Activated CD4-positive, alpha-beta memory T cell treated with anti-CD3 and anti-CD28 coated beads, Interleukin-2, amount 10 ng/mL, durations not matched to agents 7 days and 5 days (primary cell): ENCODE data around the gene DAPK3. TPM values are rescaled to one million over a fixed set of nuclear protein-coding genes. Genes with fewer than 3 reads are reported as not detected.

Experiments used
- CTCF ChIA-PET: fragments of 350-600 bp; sonication (Branson Sonifier 250); formaldehyde crosslinking; loops from one replicate; lab custom pipeline; 2021; ENCODE audit warnings: antibody characterized with exemption, inconsistent platforms; lab: Charles Lee
- POLR2A ChIA-PET: fragments of 350-600 bp; sonication (Branson Sonifier 250); formaldehyde crosslinking; loops from one replicate; lab custom pipeline; 2021; ENCODE audit warnings: antibody characterized with exemption; lab: Charles Lee
- DNase-seq: peaks from one replicate; pipeline ENCODE4 v3.0.0-alpha.2; 2020
- H3K27ac Mint-ChIP-seq: one replicate; pipeline ENCODE4 v1.8.0; 2021; ENCODE audit warnings: mild to moderate bottlenecking, mixed read lengths
- H3K27me3 Mint-ChIP-seq: one replicate; pipeline ENCODE4 v1.8.0; 2021; ENCODE audit warnings: mixed read lengths
- H3K36me3 Mint-ChIP-seq: one replicate; pipeline ENCODE4 v1.8.0; 2021; ENCODE audit warnings: low read depth, mixed read lengths
- H3K4me1 Mint-ChIP-seq: one replicate; pipeline ENCODE4 v1.8.0; 2021; ENCODE audit warnings: mixed read lengths
- H3K4me3 Mint-ChIP-seq: one replicate; pipeline ENCODE4 v1.8.0; 2021; ENCODE audit warnings: mild to moderate bottlenecking, mixed read lengths
- H3K9me3 Mint-ChIP-seq: one replicate; pipeline ENCODE4 v1.8.0; 2021; ENCODE audit warnings: mixed read lengths
- total RNA-seq, 2 experiments: library from RNA; stranded (reverse); gene quantifications; one replicate each; pipeline ENCODE4 v1.2.3, GENCODE V29; 2021

The DAPK3 gene
- total RNA-seq, 2 experiments from 2014 or later: 41.3 to 42.7 TPM

DNA sequence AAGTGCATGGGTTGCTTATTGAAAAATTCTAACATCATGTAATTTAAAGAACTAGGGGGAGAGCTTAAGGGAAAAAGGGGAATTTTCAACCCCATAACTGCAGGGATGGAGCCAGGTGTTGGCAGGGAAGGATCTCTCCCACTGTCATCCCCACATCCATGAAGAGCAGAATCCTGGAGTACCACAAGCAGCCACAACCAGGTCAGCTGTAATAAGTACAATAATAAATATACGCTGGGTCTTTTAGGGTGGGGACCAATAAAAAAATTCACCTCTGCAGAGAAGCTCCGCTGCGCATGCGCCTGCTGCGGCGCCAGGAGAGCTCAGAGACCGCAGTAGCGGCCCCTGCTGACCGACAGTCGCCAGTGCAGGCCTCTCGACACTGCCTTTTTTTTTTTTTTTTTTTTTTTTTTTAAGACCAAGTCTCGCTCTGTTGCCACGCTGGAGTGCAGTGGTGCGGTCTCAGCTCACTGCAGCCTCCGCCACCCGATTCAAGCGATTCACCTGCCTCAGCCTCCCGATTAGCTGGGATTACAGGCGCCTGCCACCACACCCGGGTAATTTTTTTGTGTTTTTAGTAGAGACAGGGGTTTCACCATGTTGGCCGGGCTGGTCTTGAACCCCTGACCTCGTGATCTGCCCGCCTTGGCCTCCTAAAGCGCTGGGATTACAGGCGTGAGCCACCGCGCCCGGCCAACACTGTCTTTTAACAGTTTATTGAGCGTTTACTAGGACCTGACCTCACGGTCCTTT lies 16.9 kb upstream of the DAPK3 start:
- CTCF ChIA-PET: interaction anchor here (0.6 to 2.7 kb wide), 40 partner anchors 9 to 1927 kb away, joined by 3 to 48 read pairs (median 4); partner anchors contain the start of genes CREB3L3, DAPK3, MRPL54 and PIAS4

GRCh38 chr19:3986260-3987041 lies 15.6 kb upstream of the DAPK3 start:
- Mint-ChIP-seq H3K27ac (peak overlapping the region; percentile 95), H3K4me3 (peak overlapping the region; percentile 93), H3K36me3 (peaks cover 38% of the 10 kb centered on the region), H3K4me1 (peaks cover 56% of the 10 kb centered on the region), H3K27me3 (no peaks in the 10 kb centered on the region), H3K9me3 (no peaks in the 10 kb centered on the region)
- peak; percentile 71 for DNase-seq
- POLR2A ChIA-PET: interaction anchor here (0.5 to 8.5 kb wide), 9 partner anchors 16 to 261 kb away, joined by 3 to 122 read pairs (median 6); partner anchors contain the start of genes DAPK3, PIAS4 and YJU2
- CTCF ChIA-PET: interaction anchor here (0.9 to 2.3 kb wide), 11 partner anchors 11 to 216 kb away, joined by 3 to 29 read pairs (median 6); partner anchors contain the start of genes DAPK3 and PIAS4

More for the DNA sequence above, 16.9 kb upstream of the DAPK3 start:
- DNase-seq: peak; percentile 92
- POLR2A ChIA-PET: interaction anchor here (0.6 to 2.0 kb wide), 11 partner anchors 11 to 483 kb away, joined by 3 to 16 read pairs (median 3); partner anchors contain the start of genes CHAF1A, DAPK3, PIAS4 and YJU2
- no peaks in the 10 kb centered on the region for H3K9me3 Mint-ChIP-seq
- peak overlapping the region; percentile 93 for H3K4me3 Mint-ChIP-seq
- peaks cover 44% of the 10 kb centered on the region for H3K4me1 Mint-ChIP-seq
- peak overlapping the region; percentile 83 for H3K27ac Mint-ChIP-seq
- H3K27me3 Mint-ChIP-seq: no peaks in the 10 kb centered on the region
- peaks cover 25% of the 10 kb centered on the region for H3K36me3 Mint-ChIP-seq

GRCh38 chr19:3985643-3986259 lies 14.9 kb upstream of the DAPK3 start:
- H3K27ac Mint-ChIP-seq: peak overlapping the region; percentile 95
- H3K36me3 Mint-ChIP-seq: peaks cover 45% of the 10 kb centered on the region
- POLR2A ChIA-PET: interaction anchor here (0.5 to 8.5 kb wide), 33 partner anchors 9 to 485 kb away, joined by 3 to 122 read pairs (median 4); partner anchors contain the start of genes DAPK3, DOHH, MRPL54 and PIAS4
- peaks cover 58% of the 10 kb centered on the region for H3K4me1 Mint-ChIP-seq
- DNase-seq: no peak
- CTCF ChIA-PET: interaction anchor here (0.7 to 2.2 kb wide), 14 partner anchors 10 to 221 kb away, joined by 3 to 24 read pairs (median 4); partner anchors contain the start of genes DAPK3 and PIAS4
- H3K4me3 Mint-ChIP-seq: peak overlapping the region; percentile 93
- no peaks in the 10 kb centered on the region for H3K27me3 Mint-ChIP-seq
- no peaks in the 10 kb centered on the region for H3K9me3 Mint-ChIP-seq

DNA sequence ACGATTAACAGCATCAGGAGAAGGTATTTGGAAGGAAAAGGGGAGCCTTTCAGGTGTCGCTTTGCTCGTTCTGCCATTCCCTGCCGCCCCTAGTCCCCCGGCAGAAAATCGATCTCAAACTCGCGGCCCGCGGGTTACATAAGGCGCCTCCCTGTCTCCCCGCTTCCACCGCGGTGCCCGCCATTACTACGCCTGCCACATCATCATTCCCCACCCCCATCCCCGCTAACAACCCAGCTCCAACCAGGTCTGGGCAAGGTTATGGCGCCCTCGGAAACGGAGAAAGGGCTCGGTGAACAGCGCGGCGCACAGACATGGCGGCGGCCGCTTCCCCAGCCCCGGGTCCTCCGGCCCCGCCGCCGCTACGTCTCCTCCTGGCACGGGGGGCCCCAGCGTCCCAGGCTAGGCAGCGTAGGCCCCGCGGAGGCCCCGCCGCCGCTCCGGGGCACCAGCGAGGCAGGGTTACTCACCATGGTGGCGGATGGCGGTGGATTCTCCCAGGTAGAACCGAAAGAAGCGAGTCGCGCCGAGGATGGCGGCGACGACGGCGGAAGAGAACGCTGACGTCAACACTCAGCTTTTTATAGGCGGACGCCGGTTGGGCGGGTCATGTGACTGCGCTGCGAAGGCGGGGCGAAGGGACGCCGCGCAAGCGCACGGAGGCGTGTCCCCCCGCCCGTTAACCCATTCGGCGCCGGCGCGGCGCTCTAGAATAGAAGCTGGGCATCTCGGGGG lies 14.2 kb upstream of the DAPK3 start, which contains the start of gene EEF2:
EEF2 (minus strand) TSS at position 556 of the 735 bp plus-strand sequence; CDS start at position 473, 83 bp downstream.
- peak within 1 kb of the TSS; percentile 95 for H3K27ac Mint-ChIP-seq
- H3K27me3 Mint-ChIP-seq: no peaks in the 10 kb centered on the region
- CTCF ChIA-PET: interaction anchor here (0.7 to 2.2 kb wide), 14 partner anchors 9 to 222 kb away, joined by 3 to 24 read pairs (median 4); partner anchors contain the start of genes DAPK3 and PIAS4
- H3K9me3 Mint-ChIP-seq: no peaks in the 10 kb centered on the region
- peaks cover 52% of the 10 kb centered on the region for H3K36me3 Mint-ChIP-seq
- peak; percentile 90 for DNase-seq
- POLR2A ChIA-PET: interaction anchor here (0.6 to 8.5 kb wide), 37 partner anchors 9 to 484 kb away, joined by 3 to 122 read pairs (median 4); partner anchors contain the start of genes DAPK3, DOHH, MRPL54 and PIAS4
- H3K4me3 Mint-ChIP-seq: peak within 1 kb of the TSS; percentile 93
- peaks cover 57% of the 10 kb centered on the region for H3K4me1 Mint-ChIP-seq

DNA sequence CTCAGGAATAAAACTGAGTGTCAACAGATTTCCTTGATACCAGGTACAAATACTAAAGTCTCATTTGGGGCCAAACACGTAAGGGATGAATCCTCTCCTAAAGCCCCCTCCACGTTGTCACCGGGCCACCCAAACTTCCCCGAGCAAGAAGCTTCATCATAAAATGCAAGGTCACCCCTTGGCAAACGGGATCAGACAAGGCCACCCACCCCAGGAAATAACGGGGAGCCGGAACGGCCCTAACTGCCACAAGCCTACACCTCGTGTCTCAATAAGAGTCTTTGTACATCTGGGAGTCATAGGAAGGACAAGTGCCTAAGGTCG lies 13.6 kb upstream of the DAPK3 start:
- POLR2A ChIA-PET: interaction anchor here (0.7 to 8.5 kb wide), 19 partner anchors 9 to 484 kb away, joined by 3 to 122 read pairs (median 5); partner anchors contain the start of genes CACTIN, DAPK3, DOHH and MRPL54
- peak overlapping the region; percentile 93 for H3K4me3 Mint-ChIP-seq
- H3K9me3 Mint-ChIP-seq: no peaks in the 10 kb centered on the region
- peaks cover 55% of the 10 kb centered on the region for H3K36me3 Mint-ChIP-seq
- H3K4me1 Mint-ChIP-seq: peaks cover 62% of the 10 kb centered on the region
- CTCF ChIA-PET: interaction anchor here (1.0 to 2.2 kb wide), 3 partner anchors 13 to 222 kb away, joined by 3 to 8 read pairs (median 7); partner anchors contain the start of gene DAPK3
- H3K27me3 Mint-ChIP-seq: no peaks in the 10 kb centered on the region
- no peak for DNase-seq
- H3K27ac Mint-ChIP-seq: peak overlapping the region; percentile 95

- Mint-ChIP-seq H3K4me3 (peak overlapping the region; percentile 93), H3K36me3 (peaks cover 60% of the 10 kb centered on the region), H3K4me1 (peaks cover 67% of the 10 kb centered on the region), H3K27me3 (no peaks in the 10 kb centered on the region), H3K9me3 (no peaks in the 10 kb centered on the region), H3K27ac (peak overlapping the region; percentile 95)
- DNase-seq: peak; percentile 57
- CTCF ChIA-PET: interaction anchor here (1.0 to 2.2 kb wide), 2 partner anchors 13 to 25 kb away, joined by 3 to 8 read pairs; partner anchors contain the start of gene DAPK3
- POLR2A ChIA-PET: interaction anchor here (1.1 to 8.5 kb wide), 9 partner anchors 8 to 357 kb away, joined by 3 to 122 read pairs (median 6); partner anchors contain the start of genes CACTIN, DAPK3, MRPL54 and PIAS4
Measured at GRCh38 chr19:3983936-3984583, 13.2 kb upstream of the DAPK3 start.

- Mint-ChIP-seq H3K27me3 (no peaks in the 10 kb centered on the region), H3K4me1 (peaks cover 68% of the 10 kb centered on the region), H3K4me3 (peak overlapping the region; percentile 93), H3K36me3 (peaks cover 63% of the 10 kb centered on the region), H3K27ac (peak overlapping the region; percentile 95), H3K9me3 (no peaks in the 10 kb centered on the region)
- POLR2A ChIA-PET: interaction anchor here (1.1 to 8.5 kb wide), 9 partner anchors 8 to 356 kb away, joined by 3 to 122 read pairs (median 6); partner anchors contain the start of genes CACTIN, DAPK3, MRPL54 and PIAS4
- CTCF ChIA-PET: interaction anchor here (0.6 to 1.0 kb wide), 2 partner anchors 12 to 22 kb away, joined by 3 to 4 read pairs; partner anchors contain the start of gene DAPK3
- no peak for DNase-seq
Measured at GRCh38 chr19:3983542-3983914, 12.6 kb upstream of the DAPK3 start.

DNA sequence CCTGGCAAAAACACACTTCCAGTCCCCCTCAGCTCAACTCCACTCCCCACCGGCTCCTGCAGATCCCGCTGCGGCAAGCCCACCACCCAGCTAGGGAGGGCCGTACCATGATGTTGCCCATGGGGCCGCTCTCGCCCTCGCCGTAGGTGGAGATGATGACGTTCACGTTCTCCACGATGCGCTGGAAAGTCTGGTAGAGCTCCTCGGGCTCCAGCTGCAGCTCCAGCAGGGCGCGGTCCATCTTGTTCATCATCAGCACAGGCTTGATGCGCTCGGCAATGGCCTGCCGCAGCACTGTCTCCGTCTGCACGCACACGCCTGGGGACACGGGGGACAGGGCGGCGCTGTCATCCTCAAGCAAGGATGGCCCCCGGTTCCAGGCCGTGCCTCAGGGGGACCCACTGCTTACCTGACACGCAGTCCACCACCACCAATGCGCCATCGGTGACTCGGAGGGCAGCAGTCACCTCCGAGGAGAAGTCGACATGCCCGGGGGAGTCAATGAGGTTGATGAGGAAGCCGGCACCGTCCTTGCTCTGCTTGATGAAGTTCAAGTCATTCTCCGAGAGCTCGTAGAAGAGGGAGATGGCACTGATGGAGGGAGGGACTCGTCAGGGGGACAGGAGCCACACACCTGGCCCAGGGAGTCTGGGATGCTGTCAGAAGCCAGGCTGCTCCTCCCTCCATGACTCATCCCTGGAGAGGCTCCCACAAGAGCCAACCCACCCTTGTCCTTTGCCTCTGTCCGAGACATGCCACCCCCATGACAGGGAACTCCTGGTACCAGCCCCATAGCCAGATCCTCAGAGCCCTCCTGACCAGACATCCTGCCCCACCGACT lies 12.0 kb upstream of the DAPK3 start:
- peaks cover 69% of the 10 kb centered on the region for H3K4me1 Mint-ChIP-seq
- no peaks in the 10 kb centered on the region for H3K27me3 Mint-ChIP-seq
- H3K36me3 Mint-ChIP-seq: peaks cover 67% of the 10 kb centered on the region
- ChIA-PET CTCF (interaction anchor here (0.6 kb wide), 1 partner anchor 23 kb away, joined by 4 read pairs; no protein-coding TSS in a partner anchor), POLR2A (interaction anchor here (0.5 to 8.5 kb wide), 5 partner anchors 7 to 441 kb away, joined by 3 to 122 read pairs (median 6); partner anchors contain the start of genes DAPK3, MRPL54 and YJU2)
- DNase-seq: no peak
- peak overlapping the region; percentile 93 for H3K4me3 Mint-ChIP-seq
- no peaks in the 10 kb centered on the region for H3K9me3 Mint-ChIP-seq
- H3K27ac Mint-ChIP-seq: peak overlapping the region; percentile 95

DNA sequence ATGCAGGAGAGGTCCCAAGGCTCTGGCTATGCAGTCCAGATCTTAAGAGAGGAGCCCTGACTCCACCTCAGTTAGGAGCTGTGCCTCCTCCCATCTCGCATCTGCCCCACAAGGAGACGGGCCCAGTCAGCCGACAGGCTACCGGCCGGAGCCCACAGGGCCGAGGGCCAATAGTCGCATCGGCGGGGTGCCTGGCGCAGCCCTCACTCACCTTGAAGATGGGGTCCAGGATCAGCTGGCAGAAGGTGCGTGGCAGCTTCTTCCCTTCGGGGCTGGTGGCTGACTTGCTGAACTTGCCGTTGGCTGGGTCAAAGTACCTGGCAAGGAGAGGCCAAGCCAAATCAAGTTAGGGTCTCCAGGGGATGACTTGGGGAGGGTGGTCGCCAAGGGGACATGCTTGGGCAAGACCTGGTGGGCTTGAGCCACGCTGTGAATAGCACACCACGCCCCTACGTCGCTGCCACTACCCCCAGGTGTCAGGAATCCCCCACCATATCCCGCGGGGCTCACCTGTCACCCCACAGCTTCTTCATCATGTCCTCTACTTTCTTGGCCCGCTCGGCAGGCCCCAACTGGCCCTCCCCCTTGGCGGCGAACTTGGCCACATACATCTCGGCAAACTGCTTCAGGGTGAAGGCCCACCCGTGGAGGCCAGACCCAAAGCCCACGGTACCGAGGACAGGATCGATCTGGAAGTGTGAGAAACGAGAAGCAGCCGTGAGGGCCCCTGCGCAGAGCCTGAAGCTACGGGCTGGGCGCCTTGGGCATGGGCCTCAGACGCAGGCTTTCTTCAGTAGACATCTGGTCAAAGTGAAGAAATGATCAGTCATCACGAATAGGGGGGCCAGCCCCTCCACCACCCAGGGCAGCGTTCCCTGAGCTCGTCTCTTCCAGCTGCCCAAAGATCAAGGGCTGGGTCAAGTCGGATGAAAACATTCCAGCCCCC lies 11.1 kb upstream of the DAPK3 start:
- Mint-ChIP-seq H3K36me3 (peaks cover 76% of the 10 kb centered on the region), H3K27me3 (no peaks in the 10 kb centered on the region), H3K27ac (no peak overlapping the region), H3K4me1 (peaks cover 61% of the 10 kb centered on the region), H3K4me3 (peak overlapping the region; percentile 17), H3K9me3 (no peaks in the 10 kb centered on the region)
- ChIA-PET POLR2A (interaction anchor here (0.5 to 8.5 kb wide), 3 partner anchors 12 to 442 kb away, joined by 3 to 122 read pairs (median 3); partner anchors contain the start of gene DAPK3), CTCF (no interaction called here)
- no peak for DNase-seq
